Activated CD8-positive, alpha-beta T cell treated with anti-CD3 and anti-CD28 coated beads for 36 hours (primary cell): ENCODE measurements around the gene CXCL10. TPM values are rescaled to one million over a fixed set of nuclear protein-coding genes. Genes with fewer than 3 reads are reported as not detected.

Source experiments
- ATAC-seq: fragments of 200-7000 bp; cut with Tn5 transposase; one replicate; pipeline ENCODE4 v1.10.0; 2021; ENCODE audit warnings: mild to moderate bottlenecking, moderate library complexity
- CTCF ChIA-PET: fragments of 350-600 bp; sonication (Branson Sonifier 250); formaldehyde crosslinking; loops from one replicate; lab custom pipeline; 2021; ENCODE audit warnings: antibody characterized with exemption; lab: Charles Lee
- POLR2A ChIA-PET: fragments of 350-600 bp; sonication (Branson Sonifier 250); formaldehyde crosslinking; loops from one replicate; lab custom pipeline; 2021; ENCODE audit warnings: antibody characterized with exemption; lab: Charles Lee
- DNase-seq: peaks from one replicate; pipeline ENCODE4 v3.0.0-alpha.2; 2020
- H3K27ac Mint-ChIP-seq: one replicate; pipeline ENCODE4 v1.8.0; 2021; ENCODE audit warnings: mild to moderate bottlenecking, mixed read lengths
- H3K27me3 Mint-ChIP-seq: one replicate; pipeline ENCODE4 v1.8.0; 2021; ENCODE audit warnings: mixed read lengths
- H3K36me3 Mint-ChIP-seq: one replicate; pipeline ENCODE4 v1.8.0; 2021; ENCODE audit warnings: low read depth, mixed read lengths
- H3K4me1 Mint-ChIP-seq: one replicate; pipeline ENCODE4 v1.8.0; 2021; ENCODE audit warnings: low read depth, mixed read lengths
- H3K4me3 Mint-ChIP-seq: one replicate; pipeline ENCODE4 v1.8.0; 2021; ENCODE audit warnings: mild to moderate bottlenecking, moderate library complexity, mixed read lengths
- H3K9me3 Mint-ChIP-seq: one replicate; pipeline ENCODE4 v1.8.0; 2021; ENCODE audit warnings: mixed read lengths
- CTCF ChIP-seq: fragments of 200-600 bp; IDR thresholded peaks from one replicate; pipeline ENCODE4 v1.8.0; 2022; ENCODE audit warnings: antibody characterized with exemption, mild to moderate bottlenecking
- intact Hi-C: fragments of 100-400 bp; cut with micrococcal nuclease; formaldehyde crosslinking; loops from one replicate; pipeline ENCODE4 v1.10.0; 2022
- total RNA-seq, 2 experiments: library from RNA; stranded (reverse); gene quantifications; one replicate each; pipeline ENCODE4 v1.2.3, GENCODE V29; 2021

CXCL10 gene
- total RNA-seq, 2 experiments from 2014 or later = 0.68 to 1.1 TPM

DNA sequence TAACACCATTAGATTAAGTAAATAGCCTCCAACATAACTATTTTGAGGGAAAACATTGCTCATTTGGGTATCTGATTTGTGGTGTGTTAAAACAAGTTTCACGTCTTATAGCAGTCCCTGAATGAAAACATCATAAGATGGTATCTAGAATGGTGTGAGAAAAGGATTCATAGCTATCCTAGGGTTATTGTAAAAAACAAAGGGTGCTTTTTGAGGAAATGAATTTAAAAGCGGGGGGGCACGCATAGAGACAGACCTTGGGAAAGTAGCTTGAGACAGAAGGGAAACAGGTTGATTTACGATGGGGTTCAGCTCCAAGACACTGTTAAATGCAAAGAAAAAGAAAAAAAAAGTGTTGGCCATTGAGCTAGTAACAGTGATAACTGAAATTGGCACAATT, 768 bp upstream of the CXCL10 start:
- no peaks in the 10 kb centered on the region for H3K9me3 Mint-ChIP-seq
- CTCF ChIA-PET = interaction anchor here (0.8 to 2.8 kb wide), 5 partner anchors 12 to 77 kb away, joined by 3 to 15 read pairs (median 7); partner anchors contain the start of gene CXCL11
- intact Hi-C loops = no loop called here
- ATAC-seq (peak; percentile 45), DNase-seq (no peak)
- TF ChIP-seq CTCF = no peak
- H3K4me3 Mint-ChIP-seq = no peak overlapping the region
- H3K27me3 Mint-ChIP-seq = peaks cover 15% of the 10 kb centered on the region
- no peak overlapping the region for H3K27ac Mint-ChIP-seq
- POLR2A ChIA-PET = interaction anchor here (0.7 to 1.2 kb wide), 2 partner anchors 14 to 35 kb away, joined by 3 to 4 read pairs; no protein-coding TSS in a partner anchor
- no peaks in the 10 kb centered on the region for H3K36me3 Mint-ChIP-seq
- peaks cover 23% of the 10 kb centered on the region for H3K4me1 Mint-ChIP-seq

GRCh38 chr4:76022677-76023076, 620 bp downstream of the CXCL10 start:
- Mint-ChIP-seq H3K4me3 (no peak overlapping the region), H3K9me3 (no peaks in the 10 kb centered on the region), H3K27me3 (peaks cover 14% of the 10 kb centered on the region), H3K27ac (no peak overlapping the region), H3K36me3 (no peaks in the 10 kb centered on the region), H3K4me1 (peaks cover 14% of the 10 kb centered on the region)
- no peak for DNase-seq
- intact Hi-C loops = no loop called here
- no peak for TF ChIP-seq CTCF
- CTCF ChIA-PET = interaction anchor here (2.3 kb wide), 1 partner anchor 27 kb away, joined by 6 read pairs; no protein-coding TSS in a partner anchor
- no peak for ATAC-seq
- POLR2A ChIA-PET = no interaction called here

GRCh38 chr4:76022031-76022430, 1.3 kb downstream of the CXCL10 start:
- no peak for ATAC-seq
- no peak overlapping the region for H3K4me3 Mint-ChIP-seq
- peaks cover 12% of the 10 kb centered on the region for H3K27me3 Mint-ChIP-seq
- CTCF ChIA-PET = interaction anchor here (2.3 kb wide), 1 partner anchor 26 kb away, joined by 6 read pairs; no protein-coding TSS in a partner anchor
- no peaks in the 10 kb centered on the region for H3K36me3 Mint-ChIP-seq
- DNase-seq = no peak
- peaks cover 14% of the 10 kb centered on the region for H3K4me1 Mint-ChIP-seq
- no peak for TF ChIP-seq CTCF
- H3K9me3 Mint-ChIP-seq = no peaks in the 10 kb centered on the region
- no peak overlapping the region for H3K27ac Mint-ChIP-seq
- POLR2A ChIA-PET = no interaction called here
- intact Hi-C loops = no loop called here

DNA sequence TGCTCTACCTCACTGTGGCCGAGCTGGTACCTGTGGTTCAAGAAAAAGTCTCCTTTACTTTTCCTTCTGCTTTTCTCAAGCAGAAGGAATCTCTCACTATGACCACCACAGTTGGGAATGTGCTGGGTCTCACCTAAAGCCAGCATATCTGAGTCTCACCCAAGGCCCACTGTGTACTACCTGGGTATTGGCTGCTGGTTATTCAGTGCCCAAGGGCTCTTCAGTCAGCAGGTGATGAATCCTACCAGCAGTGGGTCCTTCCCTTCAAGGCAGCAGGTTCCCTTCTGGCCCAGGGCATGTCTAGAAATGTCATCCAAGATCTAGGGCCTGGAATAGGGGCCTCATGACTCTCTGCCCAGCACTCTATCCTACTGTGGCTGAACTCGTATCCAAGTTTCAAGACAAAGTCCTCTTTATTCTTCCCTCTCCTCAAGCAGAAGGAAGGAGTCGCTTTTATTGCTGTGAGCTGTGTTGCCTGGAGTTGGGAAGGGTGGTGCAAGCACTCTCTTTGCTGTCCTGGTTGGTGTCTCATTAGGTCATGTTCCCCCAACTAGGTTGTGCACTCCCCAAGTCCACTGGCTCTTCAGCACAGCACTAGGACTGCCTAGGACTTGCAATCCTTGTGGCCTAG, 6.1 kb downstream of the CXCL10 start:
- H3K27me3 Mint-ChIP-seq = peaks cover 9% of the 10 kb centered on the region
- no peaks in the 10 kb centered on the region for H3K4me1 Mint-ChIP-seq
- H3K9me3 Mint-ChIP-seq = no peaks in the 10 kb centered on the region
- ChIA-PET POLR2A (no interaction called here), CTCF (no interaction called here)
- TF ChIP-seq CTCF = no peak
- no peaks in the 10 kb centered on the region for H3K36me3 Mint-ChIP-seq
- no peak overlapping the region for H3K27ac Mint-ChIP-seq
- no peak for DNase-seq
- ATAC-seq = no peak
- H3K4me3 Mint-ChIP-seq = no peak overlapping the region
- intact Hi-C loops = no loop called here

GRCh38 chr4:76016393-76016792, 6.9 kb downstream of the CXCL10 start:
- TF ChIP-seq CTCF = no peak
- Mint-ChIP-seq H3K36me3 (no peaks in the 10 kb centered on the region), H3K9me3 (no peaks in the 10 kb centered on the region), H3K4me3 (no peak overlapping the region), H3K27me3 (peaks cover 7% of the 10 kb centered on the region), H3K27ac (no peak overlapping the region), H3K4me1 (no peaks in the 10 kb centered on the region)
- DNase-seq = peak; percentile 28
- peak; percentile 68 for ATAC-seq
- CTCF ChIA-PET = interaction anchor here (0.6 kb wide), 1 partner anchor 84 kb away, joined by 3 read pairs; no protein-coding TSS in a partner anchor
- intact Hi-C loops = no loop called here
- POLR2A ChIA-PET = interaction anchor here (1.5 kb wide), 1 partner anchor 42 kb away, joined by 5 read pairs; no protein-coding TSS in a partner anchor
